Measurements from ENCODE around the gene MECP2.
A peak's percentile ranks its signal among the peaks of the same experiment; 100 is the strongest.

MECP2 gene

GRCh38 chrX:154020536-154021115 is 76.9 kb downstream of the MECP2 start:
- H3K27ac ChIP-seq = peak overlapping the region; percentile 80
- TF ChIP-seq ZFX (IDR thresholded peaks at IDR 0.05; ENCODE audit: borderline replicate concordance) (no peak), CTCF (IDR thresholded peaks at IDR 0.05) (no peak)

DNA sequence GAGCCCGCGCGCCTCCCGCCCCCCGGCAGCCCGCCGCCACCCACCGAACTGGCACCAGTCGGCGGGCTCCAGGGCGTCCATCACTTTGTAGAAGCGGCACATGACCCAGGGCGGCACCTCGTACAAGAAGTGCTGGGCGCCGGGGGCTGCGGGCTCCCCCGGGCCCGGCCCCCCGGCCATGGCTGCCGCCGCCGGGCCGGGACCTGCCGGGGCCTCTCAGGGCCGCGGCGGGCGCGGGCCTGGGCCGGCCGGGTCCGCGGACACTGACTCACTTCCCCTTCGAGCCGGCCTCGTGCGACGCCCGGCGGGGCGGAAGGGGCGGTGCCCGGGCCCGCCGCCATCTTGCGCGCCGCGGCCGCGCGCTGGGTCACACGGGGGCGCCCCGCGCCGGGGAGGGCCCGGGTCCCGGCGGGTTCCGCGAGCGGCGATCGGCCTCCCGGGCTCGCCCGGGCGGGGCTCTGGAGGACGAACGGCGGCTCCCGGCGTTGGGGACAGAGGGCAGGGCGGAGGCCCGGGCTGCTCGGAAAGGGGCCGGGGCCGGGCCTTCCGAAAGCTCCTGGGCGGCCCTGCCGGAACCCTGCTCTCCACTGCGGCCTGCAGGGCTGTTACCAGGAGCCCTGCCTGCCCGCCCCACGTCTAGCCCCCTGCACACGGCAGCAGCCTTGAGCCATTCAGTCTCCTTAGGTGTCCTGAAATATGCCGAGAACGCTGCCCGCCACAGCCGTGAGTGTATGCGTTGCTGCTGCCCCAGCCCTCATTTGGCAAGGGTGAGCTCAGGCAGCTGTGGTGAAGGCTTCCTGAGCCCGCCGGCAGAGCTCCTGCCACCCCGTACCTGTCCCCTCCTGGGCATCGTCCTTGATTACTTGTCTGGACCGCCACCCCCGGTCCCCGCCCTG is 77.6 kb downstream of the MECP2 start, which contains the start of gene IRAK1:
IRAK1 (minus strand) TSS at position 270 of the 896 bp plus-strand sequence; CDS start at position 180, 90 bp downstream.
- H3K27ac ChIP-seq = peak within 1 kb of the TSS; percentile 80
- peak; percentile 18; the same call in 1 of the 2 replicates for TF ChIP-seq CTCF (IDR thresholded peaks at IDR 0.05)
- no peak for TF ChIP-seq ZFX (IDR thresholded peaks at IDR 0.05; ENCODE audit: borderline replicate concordance)

- H3K27ac ChIP-seq = peak overlapping the region; percentile 80
- no peak for TF ChIP-seq ZFX (IDR thresholded peaks at IDR 0.05; ENCODE audit: borderline replicate concordance)
- TF ChIP-seq CTCF (IDR thresholded peaks at IDR 0.05) = no peak
These were observed 78.4 kb downstream of the MECP2 start for GRCh38 chrX:154019061-154019621.

DNA sequence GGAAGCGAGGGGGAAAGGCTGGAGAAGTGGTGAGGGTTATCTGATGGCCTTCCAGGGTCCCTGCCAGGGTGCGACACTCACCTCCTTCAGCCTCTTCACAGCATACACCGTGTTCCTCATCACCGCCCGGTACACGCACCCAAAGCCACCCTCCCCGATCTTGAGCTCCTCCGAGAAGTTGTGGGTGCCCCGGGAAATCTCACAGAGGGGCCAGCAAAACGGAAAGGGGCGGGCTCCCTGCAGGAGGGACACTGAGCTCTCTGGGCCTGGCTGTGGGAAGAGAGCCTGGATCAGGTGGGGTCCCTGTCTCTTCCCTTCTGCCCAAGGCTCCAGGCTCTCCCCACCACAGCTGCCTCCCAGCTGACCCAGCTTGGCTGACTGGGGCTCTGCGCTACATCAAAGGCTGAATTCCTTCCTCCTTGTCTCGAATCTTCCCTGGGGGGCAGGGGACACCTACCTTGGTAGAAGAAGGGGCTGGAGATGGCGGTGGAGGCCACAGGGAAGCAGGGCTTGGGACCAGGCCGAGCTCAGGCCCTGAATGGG is 78.9 kb downstream of the MECP2 start:
- no peak for TF ChIP-seq CTCF (IDR thresholded peaks at IDR 0.05)
- TF ChIP-seq ZFX (IDR thresholded peaks at IDR 0.05; ENCODE audit: borderline replicate concordance) = no peak
- peak overlapping the region; percentile 80 for H3K27ac ChIP-seq

GRCh38 chrX:154017766-154018517 is 79.6 kb downstream of the MECP2 start:
- TF ChIP-seq ZFX (IDR thresholded peaks at IDR 0.05; ENCODE audit: borderline replicate concordance) (no peak), CTCF (IDR thresholded peaks at IDR 0.05) (no peak)
- peak overlapping the region; percentile 80 for H3K27ac ChIP-seq

- H3K27ac ChIP-seq = no peak overlapping the region
- TF ChIP-seq ZFX (IDR thresholded peaks at IDR 0.05; ENCODE audit: borderline replicate concordance) = no peak
- no peak for TF ChIP-seq CTCF (IDR thresholded peaks at IDR 0.05)
These were observed 81.0 kb downstream of the MECP2 start for GRCh38 chrX:154016366-154017076.

All from 22Rv1 (cell line).